H1 (cell line): ENCODE data around the gene KRTAP4-7. TPM values are rescaled to one million over a fixed set of nuclear protein-coding genes. Genes with fewer than 3 reads are reported as not detected.

Source experiments
- CTCF ChIA-PET: fragments of 300-600 bp; sonication (Branson Sonifier 250); formaldehyde crosslinking; loops from one replicate; lab custom pipeline; 2021; ENCODE audit not compliant: partially characterized antibody; lab: Charles Lee
- POLR2A ChIA-PET: fragments of 300-600 bp; sonication (Branson Sonifier 250); formaldehyde crosslinking; loops from one replicate; lab custom pipeline; 2021; ENCODE audit warnings: inconsistent platforms; ENCODE audit not compliant: partially characterized antibody; lab: Charles Lee
- DNase-seq, 2 experiments: peaks; one replicate each; pipeline versions ENCODE4 v3.0.0 to v3.0.0-alpha.2; 2010 to 2022; ENCODE audit warnings: low spot score in 2 of 2, low read depth in 1 of 2, mixed read lengths in 1 of 2
- FAIRE-seq: peaks from 2 replicates; lab custom pipeline; 2011; peaks lifted over from hg19 to GRCh38; lab: Jason Lieb, UNC
- H2AFZ ChIP-seq: 2 replicates; pipeline ENCODE4 v1.8.1; 2012; ENCODE audit warnings: low read length, inconsistent platforms
- H2AK5ac ChIP-seq: 2 replicates; pipeline ENCODE4 v1.6.1; 2013; ENCODE audit warnings: low read depth, low read length
- H2BK120ac ChIP-seq: replicated peaks from 2 replicates; pipeline ENCODE3; 2013; ENCODE audit warnings: low read depth, low read length, inconsistent platforms
- H2BK12ac ChIP-seq: 2 replicates; pipeline ENCODE4 v1.6.1; 2013; ENCODE audit warnings: low read depth, low read length
- H2BK15ac ChIP-seq: 2 replicates; pipeline ENCODE4 v1.6.1; 2013; ENCODE audit warnings: low read length
- H2BK20ac ChIP-seq: 2 replicates; pipeline ENCODE4 v1.6.1; 2013; ENCODE audit warnings: low read length
- H2BK5ac ChIP-seq: 2 replicates; pipeline ENCODE4 v1.6.1; 2013; ENCODE audit warnings: low read depth, low read length
- H3K14ac ChIP-seq: 2 replicates; pipeline ENCODE4 v1.6.1; 2013; ENCODE audit warnings: inconsistent platforms; ENCODE audit not compliant: insufficient read length
- H3K18ac ChIP-seq: 2 replicates; pipeline ENCODE4 v1.6.1; 2013; ENCODE audit warnings: low read length; ENCODE audit errors: extremely low read depth
- H3K23ac ChIP-seq: 2 replicates; pipeline ENCODE4 v1.6.1; 2013; ENCODE audit warnings: inconsistent platforms; ENCODE audit not compliant: insufficient read length
- H3K23me2 ChIP-seq: 2 replicates; pipeline ENCODE4 v1.6.1; 2013; ENCODE audit warnings: low read depth, low read length
- H3K27ac ChIP-seq: 2 replicates; pipeline ENCODE4 v1.6.1; 2011; ENCODE audit warnings: low read depth, low read length, inconsistent platforms
- H3K27me3 ChIP-seq, 4 experiments: replicated peaks in 1 of 4; 1 replicate in 1 of 4; 2 replicates in 3 of 4; pipeline versions ENCODE4 v1.6.1 to v1.8.1; 2011 to 2013; ENCODE audit warnings: low read length in 3 of 4, mild to moderate bottlenecking in 3 of 4, inconsistent platforms in 2 of 4, mixed read lengths in 2 of 4, moderate library complexity in 1 of 4; ENCODE audit not compliant: control insufficient read depth in 3 of 4, insufficient read depth in 3 of 4; ENCODE audit errors: extremely low read depth in 1 of 4
- H3K36me3 ChIP-seq, 4 experiments: 2 replicates each; pipeline versions ENCODE4 v1.6.1 to v1.8.1; 2011 to 2013; ENCODE audit warnings: mild to moderate bottlenecking in 4 of 4, low read length in 3 of 4, moderate library complexity in 2 of 4, control low read depth in 1 of 4, inconsistent platforms in 1 of 4; ENCODE audit not compliant: insufficient read depth in 4 of 4, control insufficient read depth in 2 of 4
- H3K4ac ChIP-seq: replicated peaks from 2 replicates; pipeline ENCODE3; 2013; ENCODE audit warnings: low read length, low read depth, mixed read lengths, inconsistent platforms; ENCODE audit not compliant: insufficient read length
- H3K4me1 ChIP-seq, 4 experiments: replicated peaks in 1 of 4; 1 replicate in 1 of 4; 2 replicates in 3 of 4; pipeline versions ENCODE4 v1.6.1 to v1.8.1; 2011 to 2013; ENCODE audit warnings: low read length in 3 of 4, inconsistent platforms in 2 of 4, mixed read lengths in 1 of 4; ENCODE audit not compliant: insufficient read depth in 4 of 4, control insufficient read depth in 3 of 4
- H3K4me2 ChIP-seq, 2 experiments: 2 replicates each; pipeline versions ENCODE4 v1.6.1 to v1.8.1; 2011 to 2013; ENCODE audit warnings: low read depth in 2 of 2, low read length in 2 of 2, control low read depth in 1 of 2, inconsistent platforms in 1 of 2, mild to moderate bottlenecking in 1 of 2; ENCODE audit not compliant: insufficient read depth in 1 of 2
- H3K4me3 ChIP-seq, 4 experiments: fragments of 200-600, 300-600 bp in 1 of 4; sonication (generic), shearing (Covaris generic), sonication (Bioruptor Twin) in 1 of 4; 2 replicates each; pipeline versions ENCODE4 v1.5.1 to v1.8.1; 2011 to 2016; ENCODE audit warnings: low read length in 4 of 4, low read depth in 3 of 4, control low read depth in 2 of 4, inconsistent platforms in 2 of 4, mild to moderate bottlenecking in 2 of 4, mixed read lengths in 1 of 4, moderate library complexity in 1 of 4; ENCODE audit not compliant: insufficient read depth in 2 of 4; ENCODE audit errors: extremely low read depth in 1 of 4
- H3K56ac ChIP-seq: replicated peaks from 2 replicates; pipeline ENCODE3; 2013; ENCODE audit warnings: low read depth, mild to moderate bottlenecking, mixed read lengths, low read length, inconsistent platforms; ENCODE audit not compliant: insufficient read length
- H3K79me1 ChIP-seq: 2 replicates; pipeline ENCODE4 v1.6.1; 2013; ENCODE audit warnings: low read depth, low read length, control low read depth
- H3K79me2 ChIP-seq, 2 experiments: 2 replicates each; pipeline versions ENCODE4 v1.6.1 to v1.8.1; 2012 to 2013; ENCODE audit warnings: low read length in 2 of 2, mild to moderate bottlenecking in 2 of 2, inconsistent platforms in 1 of 2; ENCODE audit not compliant: insufficient read depth in 2 of 2, control insufficient read depth in 1 of 2
- H3K9ac ChIP-seq, 4 experiments: replicated peaks in 1 of 4; 1 replicate in 1 of 4; 2 replicates in 3 of 4; pipeline versions ENCODE4 v1.6.1 to v1.8.1; 2011 to 2013; ENCODE audit warnings: low read depth in 3 of 4, low read length in 3 of 4, control low read depth in 2 of 4, mild to moderate bottlenecking in 2 of 4, moderate library complexity in 2 of 4, inconsistent platforms in 1 of 4; ENCODE audit errors: extremely low read depth in 1 of 4
- H3K9me3 ChIP-seq, 2 experiments: 2 replicates each; pipeline versions ENCODE4 v1.6.1 to v1.8.1; 2012 to 2013; ENCODE audit warnings: mild to moderate bottlenecking in 2 of 2, moderate library complexity in 2 of 2, control low read depth in 1 of 2, inconsistent platforms in 1 of 2, low read depth in 1 of 2, low read length in 1 of 2, mixed read lengths in 1 of 2; ENCODE audit not compliant: insufficient read depth in 2 of 2
- H4K20me1 ChIP-seq, 2 experiments: replicated peaks in 1 of 2; 2 replicates each; pipeline versions ENCODE3 to v1.8.1; 2011 to 2013; ENCODE audit warnings: inconsistent platforms in 2 of 2, low read length in 2 of 2, mild to moderate bottlenecking in 1 of 2; ENCODE audit not compliant: insufficient read depth in 2 of 2, control insufficient read depth in 1 of 2
- H4K5ac ChIP-seq: 2 replicates; pipeline ENCODE4 v1.6.1; 2013; ENCODE audit warnings: low read length, low read depth, mixed read lengths, inconsistent platforms; ENCODE audit not compliant: insufficient read length
- H4K8ac ChIP-seq: 2 replicates; pipeline ENCODE4 v1.8.0; 2013; ENCODE audit warnings: mild to moderate bottlenecking, moderate library complexity, low read length, inconsistent platforms; ENCODE audit not compliant: insufficient read depth; ENCODE audit errors: extremely low read depth
- H4K91ac ChIP-seq: replicated peaks from 2 replicates; pipeline ENCODE3; 2013; ENCODE audit warnings: low read length, mixed read lengths, inconsistent platforms; ENCODE audit not compliant: insufficient read length
- BRCA1 ChIP-seq: IDR thresholded peaks from 2 replicates; pipeline ENCODE4 v1.6.1; 2012; ENCODE audit warnings: low read depth, low read length, improper control_type of control experiment
- EGR1 ChIP-seq: IDR thresholded peaks from 2 replicates; pipeline ENCODE4 v1.6.1; 2011; ENCODE audit warnings: low read depth, low read length, borderline replicate concordance
- KDM1A ChIP-seq: fragments of 200-600, 300-600 bp; sonication (generic); IDR thresholded peaks from 2 replicates; pipeline ENCODE4 v1.7.1; 2016; ENCODE audit warnings: mild to moderate bottlenecking, low read length, borderline replicate concordance
- PHF8 ChIP-seq: fragments of 200-600 bp; sonication (generic); conservative IDR thresholded peaks from 2 replicates; pipeline ENCODE4 v1.7.1; 2012; ENCODE audit warnings: low read depth, mild to moderate bottlenecking, inconsistent platforms, low read length, moderate library complexity
- RBBP5 ChIP-seq: IDR thresholded peaks from 2 replicates; pipeline ENCODE4 v1.7.1; 2012; ENCODE audit warnings: low read depth, mild to moderate bottlenecking, inconsistent platforms, low read length, moderate library complexity, borderline replicate concordance
- SAP30 ChIP-seq: fragments of 300-600 bp; sonication (generic); IDR thresholded peaks from 2 replicates; pipeline ENCODE4 v1.7.1; 2012; ENCODE audit warnings: low read length, moderate library complexity, mild to moderate bottlenecking, inconsistent platforms; ENCODE audit not compliant: insufficient read depth, insufficient replicate concordance
- TEAD4 ChIP-seq: IDR thresholded peaks from 2 replicates; pipeline ENCODE4 v1.6.1; 2012; ENCODE audit warnings: low read depth, low read length, inconsistent platforms, mixed read lengths
- WGBS, 2 experiments: shearing (Covaris generic) in 1 of 2; methylation state at CpG; one replicate each; pipeline versions ENCODE4 v1.1.6 to v1.1.7; 2013 to 2015; ENCODE audit warnings: low lambda C conversion rate in 2 of 2, mixed read lengths in 2 of 2, inconsistent platforms in 1 of 2, low coverage in 1 of 2, missing lambda C conversion rate in 1 of 2; ENCODE audit not compliant: insufficient replicate concordance in 2 of 2, insufficient coverage in 1 of 2, insufficient read length in 1 of 2; ENCODE audit errors: extremely low coverage in 1 of 2, missing lambda C conversion rate in 1 of 2; 5-methylcytosine and 5-hydroxymethylcytosine counted together
- polyA plus RNA-seq, 7 experiments: library from polyadenylated mRNA; depleted of rRNA in 3 of 7; stranded (reverse) in 5 of 7; unstranded in 2 of 7; fragments of >200 nt in 5 of 7; fragments of 200-250 nt in 2 of 7; gene quantifications; 1 replicate in 5 of 7; 2 replicates in 1 of 7; 4 replicates in 1 of 7; pipeline versions ENCODE4 v1.2.1 to v1.2.3, GENCODE V29; 2011 to 2013; ENCODE audit warnings: missing spikeins in 2 of 7, mixed read lengths in 2 of 7
- total RNA-seq: library from RNA; stranded (reverse); fragmentation: NEBNext Ultra II Directional; extraction: Animal tissue kit (Norgen Biotek cat#: 25700); gene quantifications from 2 replicates; pipeline ENCODE4 v1.2.1, GENCODE V29; 2021
- TF ChIP-seq, protein P1 (sequence below), 3 experiments: IDR thresholded peaks; 1 replicate in 2 of 3; 2 replicates in 1 of 3; pipeline versions ENCODE4 v1.5.1 to v1.6.1; 2011; ENCODE audit warnings: low read length in 3 of 3, mild to moderate bottlenecking in 3 of 3, inconsistent platforms in 2 of 3, low read depth in 1 of 3, moderate library complexity in 1 of 3; ENCODE audit not compliant: insufficient read depth in 1 of 3; ENCODE audit errors: control extremely low read depth in 1 of 3
- TF ChIP-seq, protein P2 (sequence below): IDR thresholded peaks from 2 replicates; pipeline ENCODE4 v1.6.1; 2011; ENCODE audit warnings: low read length, improper control_type of control experiment

KRTAP4-7 gene
- total and polyA plus RNA-seq, 2 of the 8 experiments (the other 6 are each of a cell fraction or from before 2014, with no cell fraction given), result not detected

GRCh38 chr17:41103896-41104295 is 19.9 kb downstream of the KRTAP4-7 start:
- no peak overlapping the region for H2BK12ac ChIP-seq
- no peak overlapping the region for H2AFZ ChIP-seq
- no peak overlapping the region for H4K5ac ChIP-seq
- no peak overlapping the region for H3K4ac ChIP-seq
- POLR2A ChIA-PET, result no interaction called here
- no peaks in the 10 kb centered on the region for H3K23me2 ChIP-seq
- no peak overlapping the region for H3K56ac ChIP-seq
- H4K91ac ChIP-seq, result no peak overlapping the region
- no peak overlapping the region for H2BK20ac ChIP-seq
- WGBS, 2 experiments, result 94% methylated on average over 1 of the region's 1 CpG; no CpG with 5 or more reads in 1 of the 2 experiments
- H3K14ac ChIP-seq, result no peak overlapping the region
- no peak overlapping the region for H3K23ac ChIP-seq
- H3K4me1 ChIP-seq, result peaks cover 2 to 10% (median 6%) of the 10 kb centered on the region in 4 experiments; a peak in 5 of 7 replicates
- H2BK15ac ChIP-seq, result no peak overlapping the region
- H3K27me3 ChIP-seq, result no peaks in the 10 kb centered on the region
- no peak overlapping the region for H3K27ac ChIP-seq
- CTCF ChIA-PET, result no interaction called here
- no peak overlapping the region for H4K8ac ChIP-seq
- H2BK120ac ChIP-seq, result no peak overlapping the region
- no peak overlapping the region for H3K4me2 ChIP-seq
- no peak overlapping the region for H3K9ac ChIP-seq
- no peak overlapping the region for H2AK5ac ChIP-seq
- no peaks in the 10 kb centered on the region for H3K36me3 ChIP-seq
- no peaks in the 10 kb centered on the region for H3K79me2 ChIP-seq
- H3K18ac ChIP-seq, result no peak overlapping the region
- FAIRE-seq (no peak), DNase-seq (no peak)
- no peaks in the 10 kb centered on the region for H4K20me1 ChIP-seq
- H2BK5ac ChIP-seq, result no peak overlapping the region
- H3K79me1 ChIP-seq, result no peaks in the 10 kb centered on the region
- H3K4me3 ChIP-seq, result no peak overlapping the region
- H3K9me3 ChIP-seq, result no peaks in the 10 kb centered on the region
- no peak for TF ChIP-seq BRCA1
- TF ChIP-seq TEAD4, result no peak
- no peak for TF ChIP-seq SAP30
- no peak for TF ChIP-seq KDM1A
- no peak for TF ChIP-seq EGR1
- TF ChIP-seq PHF8, result no peak
- no peak for TF ChIP-seq RBBP5
- TF ChIP-seq, protein P1, sequence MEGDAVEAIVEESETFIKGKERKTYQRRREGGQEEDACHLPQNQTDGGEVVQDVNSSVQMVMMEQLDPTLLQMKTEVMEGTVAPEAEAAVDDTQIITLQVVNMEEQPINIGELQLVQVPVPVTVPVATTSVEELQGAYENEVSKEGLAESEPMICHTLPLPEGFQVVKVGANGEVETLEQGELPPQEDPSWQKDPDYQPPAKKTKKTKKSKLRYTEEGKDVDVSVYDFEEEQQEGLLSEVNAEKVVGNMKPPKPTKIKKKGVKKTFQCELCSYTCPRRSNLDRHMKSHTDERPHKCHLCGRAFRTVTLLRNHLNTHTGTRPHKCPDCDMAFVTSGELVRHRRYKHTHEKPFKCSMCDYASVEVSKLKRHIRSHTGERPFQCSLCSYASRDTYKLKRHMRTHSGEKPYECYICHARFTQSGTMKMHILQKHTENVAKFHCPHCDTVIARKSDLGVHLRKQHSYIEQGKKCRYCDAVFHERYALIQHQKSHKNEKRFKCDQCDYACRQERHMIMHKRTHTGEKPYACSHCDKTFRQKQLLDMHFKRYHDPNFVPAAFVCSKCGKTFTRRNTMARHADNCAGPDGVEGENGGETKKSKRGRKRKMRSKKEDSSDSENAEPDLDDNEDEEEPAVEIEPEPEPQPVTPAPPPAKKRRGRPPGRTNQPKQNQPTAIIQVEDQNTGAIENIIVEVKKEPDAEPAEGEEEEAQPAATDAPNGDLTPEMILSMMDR (IDR thresholded peaks at IDR 0.05; ENCODE audit: control extremely low read depth in 1 of 3, insufficient read depth in 1 of 3, low read depth in 1 of 3, low read length in 3 of 3), result no peak
- TF ChIP-seq, protein P2, sequence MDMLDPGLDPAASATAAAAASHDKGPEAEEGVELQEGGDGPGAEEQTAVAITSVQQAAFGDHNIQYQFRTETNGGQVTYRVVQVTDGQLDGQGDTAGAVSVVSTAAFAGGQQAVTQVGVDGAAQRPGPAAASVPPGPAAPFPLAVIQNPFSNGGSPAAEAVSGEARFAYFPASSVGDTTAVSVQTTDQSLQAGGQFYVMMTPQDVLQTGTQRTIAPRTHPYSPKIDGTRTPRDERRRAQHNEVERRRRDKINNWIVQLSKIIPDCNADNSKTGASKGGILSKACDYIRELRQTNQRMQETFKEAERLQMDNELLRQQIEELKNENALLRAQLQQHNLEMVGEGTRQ, result no peak
